NCI-H524 (cell line): Measurements from ENCODE around the gene XYLB.

Source experiments
- DNase-seq, 2 experiments: peaks; one replicate each; lab custom pipeline; 2025; lab: John Stamatoyannopoulos, UW

The XYLB gene

GRCh38 chr3:38323060-38323459 is 23.5 kb upstream of the XYLB start:
- DNase-seq = no peak

- DNase-seq = no peak
Observed at GRCh38 chr3:38325256-38325655, 21.3 kb upstream of the XYLB start.

- no peak for DNase-seq
Observed at GRCh38 chr3:38327335-38328009, 19.1 kb upstream of the XYLB start.

GRCh38 chr3:38331257-38332022 is 15.1 kb upstream of the XYLB start:
- no peak for DNase-seq

GRCh38 chr3:38332201-38332600 is 14.4 kb upstream of the XYLB start:
- DNase-seq = no peak

- DNase-seq = no peak
Observed at GRCh38 chr3:38334142-38335055, 12.2 kb upstream of the XYLB start.

GRCh38 chr3:38335263-38335662 is 11.3 kb upstream of the XYLB start:
- DNase-seq = no peak

- no peak for DNase-seq
Observed at GRCh38 chr3:38337703-38338102, 8.9 kb upstream of the XYLB start.

GRCh38 chr3:38343797-38344594 is 2.6 kb upstream of the XYLB start:
- DNase-seq = peak in 1 of 2 experiments; percentile 38

GRCh38 chr3:38345879-38346586 is 552 bp upstream of the XYLB start:
- DNase-seq = no peak

GRCh38 chr3:38347421-38348200 is 1.0 kb downstream of the XYLB start:
- DNase-seq = no peak

- DNase-seq = no peak
Observed at GRCh38 chr3:38348903-38349302, 2.3 kb downstream of the XYLB start.

GRCh38 chr3:38349684-38350359 is 3.2 kb downstream of the XYLB start:
- DNase-seq = peak in 1 of 2 experiments; percentile 39

GRCh38 chr3:38353151-38353550 is 6.6 kb downstream of the XYLB start:
- DNase-seq = no peak

GRCh38 chr3:38354588-38355330 is 8.2 kb downstream of the XYLB start:
- peak; percentile 94 to 96 for DNase-seq

- no peak for DNase-seq
Observed at GRCh38 chr3:38359038-38359437, 12.5 kb downstream of the XYLB start.

- DNase-seq = peak in 1 of 2 experiments; percentile 46
Observed at GRCh38 chr3:38360345-38360744, 13.8 kb downstream of the XYLB start.

- DNase-seq = no peak
Observed at GRCh38 chr3:38361496-38361895, 14.9 kb downstream of the XYLB start.

- DNase-seq = no peak
Observed at GRCh38 chr3:38362825-38363224, 16.2 kb downstream of the XYLB start.
